HUES6 (cell line): ENCODE data around the gene PYCR2.

Experiments used
- H3K27ac ChIP-seq: 2 replicates; pipeline ENCODE4 v1.7.0; 2013; ENCODE audit warnings: low read depth, mild to moderate bottlenecking, low read length, inconsistent platforms
- H3K27me3 ChIP-seq: 2 replicates; pipeline ENCODE4 v1.6.1; 2013; ENCODE audit warnings: low read length; ENCODE audit not compliant: control insufficient read depth, insufficient read depth
- H3K36me3 ChIP-seq: 2 replicates; pipeline ENCODE4 v1.6.1; 2013; ENCODE audit warnings: low read length; ENCODE audit not compliant: control insufficient read depth, insufficient read depth
- H3K4me1 ChIP-seq: 2 replicates; pipeline ENCODE4 v1.6.1; 2013; ENCODE audit warnings: low read length; ENCODE audit not compliant: control insufficient read depth, insufficient read depth
- H3K4me3 ChIP-seq: 2 replicates; pipeline ENCODE4 v1.5.1; 2013; ENCODE audit warnings: low read depth, low read length
- H3K9ac ChIP-seq: one replicate; pipeline ENCODE4 v1.6.1; 2013; ENCODE audit warnings: mild to moderate bottlenecking, low read length
- H3K9me3 ChIP-seq: 2 replicates; pipeline ENCODE4 v1.6.1; 2013; ENCODE audit warnings: low read depth, low read length; ENCODE audit not compliant: control insufficient read depth, insufficient read depth

Gene PYCR2

DNA sequence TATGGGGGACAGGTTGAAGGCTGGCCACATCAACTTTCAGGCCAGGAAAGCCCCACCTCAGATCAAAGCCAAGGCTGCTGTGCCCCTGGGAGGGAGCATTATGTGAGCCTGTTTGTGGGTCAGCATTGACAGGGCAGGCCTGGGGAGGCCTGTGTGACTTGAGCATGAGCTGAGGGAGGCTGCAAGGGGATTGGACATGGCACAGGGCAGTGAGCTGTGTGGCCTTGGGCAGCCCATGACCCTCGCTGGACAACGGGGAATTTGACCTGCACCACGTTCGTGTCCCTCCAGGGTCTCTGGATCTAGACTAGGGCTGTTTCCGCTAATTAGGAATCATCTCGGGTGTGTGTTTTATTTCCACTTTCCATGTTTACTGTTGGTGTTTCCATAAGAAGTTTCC lies 17.6 kb downstream of the PYCR2 start:
- Histone ChIP-seq H3K36me3 (no peaks in the 10 kb centered on the region), H3K9ac (no peak overlapping the region)

GRCh38 chr1:225903623-225904022 lies 20.4 kb downstream of the PYCR2 start:
- Histone ChIP-seq H3K4me3 (no peak overlapping the region), H3K4me1 (peaks cover 15% of the 10 kb centered on the region), H3K36me3 (no peaks in the 10 kb centered on the region), H3K27me3 (no peaks in the 10 kb centered on the region; the same call in 1 of the 2 replicates), H3K27ac (no peak overlapping the region), H3K9ac (no peak overlapping the region), H3K9me3 (no peaks in the 10 kb centered on the region)

More for the DNA sequence above, 17.6 kb downstream of the PYCR2 start:
- H3K27ac ChIP-seq, result no peak overlapping the region
- H3K9me3 ChIP-seq, result no peaks in the 10 kb centered on the region
- peaks cover 16% of the 10 kb centered on the region; the same call in 1 of the 2 replicates for H3K4me1 ChIP-seq
- no peak overlapping the region for H3K4me3 ChIP-seq
- H3K27me3 ChIP-seq, result peaks cover under 1% of the 10 kb centered on the region; the same call in 1 of the 2 replicates

DNA sequence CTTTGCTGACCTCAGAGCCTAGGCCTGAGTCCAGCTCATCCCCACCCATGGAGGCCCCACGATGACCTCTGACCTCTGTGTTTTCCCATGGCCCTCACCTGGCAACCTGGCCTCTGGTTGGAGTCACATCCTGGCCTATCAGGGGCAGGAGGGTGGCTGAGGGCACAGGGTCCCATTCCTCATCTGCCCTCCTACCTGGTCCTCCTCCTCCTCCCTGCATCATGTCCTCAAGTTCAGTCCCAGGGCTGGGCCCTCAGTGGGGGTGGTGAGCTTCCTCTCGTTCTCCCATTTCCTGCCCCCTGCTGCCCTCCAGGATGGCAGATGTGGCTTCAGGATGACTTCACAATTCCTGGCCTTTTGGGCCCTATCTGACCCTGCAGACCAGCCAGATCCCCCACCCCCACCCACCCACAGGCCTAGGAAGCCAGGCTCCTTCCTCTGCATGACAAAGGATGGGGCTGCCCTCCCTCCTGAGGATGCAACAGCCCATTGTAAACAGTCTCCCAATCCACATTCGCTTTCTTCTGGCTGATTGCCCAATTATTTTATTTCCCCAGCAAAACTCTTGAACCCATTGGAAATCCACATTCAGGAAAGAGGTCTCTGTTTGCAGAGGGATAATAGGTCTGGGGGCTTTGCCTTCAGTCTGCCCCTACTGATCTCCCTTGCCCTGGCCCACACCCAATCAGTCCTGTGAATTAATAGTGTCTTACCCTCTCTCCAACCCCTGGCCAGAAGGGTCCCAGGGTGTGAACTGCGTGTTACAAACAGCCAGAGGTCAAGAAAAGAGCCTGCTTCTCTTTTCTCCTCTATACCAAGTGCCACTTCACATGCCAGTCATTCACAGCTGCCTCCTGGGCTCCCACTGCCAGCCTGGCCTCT lies 24.8 kb downstream of the PYCR2 start:
- peak overlapping the region; percentile 95 for H3K9ac ChIP-seq
- H3K4me1 ChIP-seq, result peaks cover 29% of the 10 kb centered on the region
- H3K27me3 ChIP-seq, result no peaks in the 10 kb centered on the region
- H3K27ac ChIP-seq, result peak overlapping the region; percentile 91
- H3K36me3 ChIP-seq, result no peaks in the 10 kb centered on the region
- H3K4me3 ChIP-seq, result peak overlapping the region; percentile 37
- no peaks in the 10 kb centered on the region for H3K9me3 ChIP-seq

DNA sequence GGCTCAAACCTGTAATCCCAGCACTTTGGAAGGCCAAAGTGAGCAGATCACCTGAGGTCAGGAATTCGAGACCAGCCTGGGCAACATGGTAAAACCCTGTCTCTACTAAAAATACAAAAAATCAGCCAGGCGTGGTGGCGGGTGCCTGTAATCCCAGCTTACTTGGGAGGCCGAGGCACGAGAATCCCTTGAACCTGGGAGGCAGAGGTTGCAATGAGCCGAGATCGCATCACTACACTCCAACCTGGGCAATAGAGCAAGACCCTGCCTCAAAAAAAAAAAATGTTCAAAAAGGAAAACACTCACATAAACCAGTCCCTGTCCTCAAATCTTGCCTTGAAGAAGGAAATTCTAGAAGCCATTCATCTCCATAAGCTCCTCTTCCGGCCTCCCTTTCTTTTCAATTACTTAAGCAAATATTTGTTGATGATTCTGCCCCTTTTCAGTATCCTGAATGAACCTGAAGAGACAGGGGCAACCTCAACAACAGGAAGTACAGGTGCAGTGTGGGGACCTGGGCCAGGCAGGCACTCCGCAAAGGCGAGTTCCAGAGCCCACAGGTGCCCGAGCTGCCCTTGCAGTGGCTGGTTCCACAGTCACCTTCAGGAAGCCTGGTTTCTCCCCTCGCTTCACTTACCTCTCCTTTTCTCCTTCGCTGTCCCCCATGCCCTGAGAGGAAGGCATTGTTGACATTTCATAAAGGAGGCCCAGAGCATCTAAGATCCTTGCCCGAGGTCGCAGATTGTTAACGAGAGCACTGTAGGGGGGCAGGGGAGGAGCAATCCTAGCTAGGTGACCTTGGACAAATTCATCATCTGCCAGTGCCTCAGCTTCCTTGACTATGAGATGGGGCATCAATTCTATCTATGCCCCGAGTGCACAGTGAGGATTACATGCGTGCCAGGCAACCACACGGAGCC lies 26.2 kb downstream of the PYCR2 start:
- H3K9ac ChIP-seq, result peak overlapping the region; percentile 70

DNA sequence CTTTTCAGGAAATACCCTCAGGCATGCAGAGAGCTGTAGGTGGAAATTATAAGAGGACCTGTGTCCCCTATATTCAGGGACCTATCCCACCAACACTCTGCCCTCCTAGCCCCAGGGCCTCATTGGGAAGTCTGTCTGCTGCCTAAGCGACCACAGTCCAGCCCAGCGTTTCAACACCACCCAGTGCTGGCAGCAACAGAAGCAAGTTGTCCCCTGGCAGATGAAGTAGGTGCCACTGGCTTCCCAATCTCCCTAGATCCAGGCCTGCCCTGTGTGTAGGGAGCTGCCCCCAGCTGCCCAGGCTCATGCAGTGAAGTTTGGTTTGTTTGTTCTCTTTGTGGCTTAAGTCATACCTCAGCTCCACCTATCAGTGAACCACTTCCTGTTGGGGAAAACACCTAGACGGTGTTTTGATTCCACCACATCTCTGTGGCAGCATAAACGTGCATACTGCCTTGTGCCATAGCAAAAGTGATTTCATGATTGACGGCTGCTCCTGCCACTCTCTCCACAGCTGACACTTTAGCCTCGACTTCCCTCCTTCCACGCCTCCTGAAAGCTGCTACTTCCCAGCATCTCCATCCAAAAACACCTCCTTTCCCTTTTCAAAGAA lies 27.0 kb downstream of the PYCR2 start:
- Histone ChIP-seq H3K27ac (peak overlapping the region; percentile 38; the same call in 1 of the 2 replicates), H3K4me3 (no peak overlapping the region), H3K27me3 (no peaks in the 10 kb centered on the region), H3K36me3 (no peaks in the 10 kb centered on the region), H3K4me1 (peaks cover 29% of the 10 kb centered on the region), H3K9me3 (no peaks in the 10 kb centered on the region), H3K9ac (peak overlapping the region; percentile 70)

More for the DNA sequence above, 26.2 kb downstream of the PYCR2 start:
- no peaks in the 10 kb centered on the region for H3K36me3 ChIP-seq
- H3K4me1 ChIP-seq, result peaks cover 29% of the 10 kb centered on the region
- no peaks in the 10 kb centered on the region for H3K27me3 ChIP-seq
- peak overlapping the region; percentile 84; the same call in 1 of the 2 replicates for H3K27ac ChIP-seq
- no peak overlapping the region for H3K4me3 ChIP-seq
- H3K9me3 ChIP-seq, result no peaks in the 10 kb centered on the region

DNA sequence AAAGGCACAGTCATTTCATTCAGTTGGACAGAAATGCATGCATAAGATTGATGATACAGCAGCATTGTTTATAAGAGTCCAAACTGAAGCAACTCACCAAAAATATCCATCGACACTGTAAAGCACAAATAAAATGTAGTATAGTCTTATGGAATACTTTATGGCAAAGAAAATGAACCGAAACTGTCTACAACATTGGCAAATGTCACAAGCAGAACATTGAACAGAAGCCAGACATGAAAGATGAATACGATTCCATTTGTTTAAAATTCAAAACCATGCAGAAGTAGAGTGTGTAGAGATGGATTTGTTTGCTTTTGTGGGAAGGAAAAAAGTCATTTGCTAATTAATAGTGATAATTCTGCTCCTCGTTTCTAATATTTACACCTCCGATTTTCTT lies 27.6 kb downstream of the PYCR2 start:
- Histone ChIP-seq H3K27me3 (no peaks in the 10 kb centered on the region), H3K36me3 (no peaks in the 10 kb centered on the region), H3K9ac (no peak overlapping the region), H3K4me3 (no peak overlapping the region), H3K9me3 (no peaks in the 10 kb centered on the region), H3K27ac (no peak overlapping the region), H3K4me1 (peaks cover 33% of the 10 kb centered on the region)

- no peaks in the 10 kb centered on the region for H3K9me3 ChIP-seq
- H3K36me3 ChIP-seq, result no peaks in the 10 kb centered on the region
- no peak overlapping the region for H3K4me3 ChIP-seq
- H3K9ac ChIP-seq, result no peak overlapping the region
- H3K27ac ChIP-seq, result no peak overlapping the region
- peaks cover 5% of the 10 kb centered on the region; the same call in 1 of the 2 replicates for H3K27me3 ChIP-seq
- H3K4me1 ChIP-seq, result peaks cover 44% of the 10 kb centered on the region
These were observed 31.7 kb downstream of the PYCR2 start for GRCh38 chr1:225892307-225892706.

DNA sequence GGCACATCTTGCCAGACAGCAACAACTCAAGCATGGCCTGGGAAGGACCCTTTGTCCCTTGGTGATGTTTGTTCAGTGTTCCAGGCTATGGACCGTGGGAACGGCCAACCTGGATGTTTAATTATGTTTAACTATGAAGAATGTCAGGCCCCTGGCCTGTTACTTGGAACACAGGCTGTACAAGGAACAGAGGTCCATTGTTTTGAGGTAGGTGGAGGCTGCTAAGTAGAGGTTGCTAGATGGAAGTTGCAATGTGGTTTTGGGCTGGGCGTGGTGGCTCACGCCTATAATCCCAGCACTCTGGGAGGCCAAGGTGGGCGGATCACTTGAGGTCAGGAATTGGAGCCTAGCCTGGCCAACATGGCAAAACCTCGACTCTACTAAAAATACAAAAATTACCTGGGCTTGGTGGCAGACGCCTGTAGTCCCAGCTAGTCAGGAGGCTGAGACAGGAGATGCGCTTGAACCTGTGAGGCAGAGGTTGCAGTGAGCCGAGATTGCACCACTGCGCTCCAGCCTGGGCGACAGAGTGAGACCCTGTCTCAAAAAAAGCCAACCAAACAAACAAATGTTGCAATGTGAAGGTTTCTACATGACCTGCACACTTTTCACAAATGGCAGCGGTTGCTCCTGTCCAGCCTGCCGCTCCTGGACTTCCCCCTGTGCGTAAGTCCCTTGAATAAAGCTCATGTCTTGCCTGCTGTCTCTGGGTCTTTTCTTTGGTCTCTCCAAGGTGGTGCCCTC lies 32.6 kb downstream of the PYCR2 start:
- no peak overlapping the region for H3K4me3 ChIP-seq

DNA sequence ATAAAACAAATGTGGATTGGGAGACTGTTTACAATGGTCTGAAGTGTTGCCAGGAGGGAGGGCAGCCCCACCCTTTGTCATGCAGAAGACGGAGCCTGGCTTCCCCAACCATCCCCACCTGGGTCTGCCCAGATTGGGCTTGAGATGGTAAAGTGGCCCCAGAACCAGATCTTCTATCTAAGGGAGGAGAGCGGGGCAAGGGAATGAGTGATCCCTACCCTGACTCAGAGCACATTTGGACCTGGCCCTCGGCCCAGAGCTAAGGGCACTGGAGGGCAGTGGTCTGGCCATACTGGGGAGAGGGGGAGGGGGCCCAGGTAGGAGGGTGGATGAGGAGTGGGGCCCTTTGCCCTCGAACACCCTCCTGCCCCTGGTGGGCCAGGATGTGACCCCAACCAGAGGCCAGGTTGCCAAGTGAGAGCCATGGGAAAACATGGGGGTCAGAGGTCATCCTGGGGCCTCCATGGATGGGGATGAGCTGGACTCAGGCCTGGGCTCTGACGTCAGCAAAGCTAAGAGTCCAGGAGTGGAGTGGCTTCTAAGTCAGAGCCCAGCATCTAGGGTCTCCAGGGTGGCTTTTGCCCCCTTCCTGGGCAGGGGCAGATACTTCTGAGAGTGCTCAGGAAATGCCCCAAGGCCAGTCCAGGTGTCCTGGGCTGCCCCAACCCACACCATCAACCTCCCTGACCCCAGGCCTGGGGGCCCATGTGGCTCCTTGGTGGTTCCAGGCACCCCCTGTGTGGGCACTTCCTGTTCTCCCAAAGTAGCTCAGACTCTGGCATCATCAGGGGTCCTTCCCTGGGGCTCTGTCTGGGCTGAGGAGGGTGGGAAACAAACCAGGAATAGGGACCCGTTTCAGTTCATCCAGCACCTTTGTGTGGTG lies 33.5 kb downstream of the PYCR2 start:
- peak overlapping the region; percentile 88 for H3K27ac ChIP-seq
- H3K4me1 ChIP-seq, result peaks cover 38% of the 10 kb centered on the region
- peaks cover 10% of the 10 kb centered on the region for H3K36me3 ChIP-seq
- H3K9me3 ChIP-seq, result no peaks in the 10 kb centered on the region
- H3K9ac ChIP-seq, result peak overlapping the region; percentile 98
- peaks cover 5% of the 10 kb centered on the region; the same call in 1 of the 2 replicates for H3K27me3 ChIP-seq
- H3K4me3 ChIP-seq, result no peak overlapping the region

More for the DNA sequence above, 32.6 kb downstream of the PYCR2 start:
- H3K36me3 ChIP-seq, result peaks cover 7% of the 10 kb centered on the region
- H3K9ac ChIP-seq, result peak overlapping the region; percentile 57
- H3K27ac ChIP-seq, result peak overlapping the region; percentile 88; the same call in 1 of the 2 replicates
- H3K9me3 ChIP-seq, result no peaks in the 10 kb centered on the region
- H3K27me3 ChIP-seq, result peaks cover 5% of the 10 kb centered on the region; the same call in 1 of the 2 replicates
- peaks cover 38% of the 10 kb centered on the region for H3K4me1 ChIP-seq
